Stimulated activated CD8-positive, alpha-beta memory T cell treated with anti-CD3 and anti-CD28 coated beads, Interleukin-2, amount 100 ng/mL, for 1 hour (primary cell): Measurements from ENCODE around the gene DYNC1I1.

Experiments used
- DNase-seq, 2 donors: peaks; one replicate each; pipeline ENCODE4 v3.0.0-alpha.2; 2020; ENCODE audit warnings: low read depth in 2 of 2

The DYNC1I1 gene

DNA sequence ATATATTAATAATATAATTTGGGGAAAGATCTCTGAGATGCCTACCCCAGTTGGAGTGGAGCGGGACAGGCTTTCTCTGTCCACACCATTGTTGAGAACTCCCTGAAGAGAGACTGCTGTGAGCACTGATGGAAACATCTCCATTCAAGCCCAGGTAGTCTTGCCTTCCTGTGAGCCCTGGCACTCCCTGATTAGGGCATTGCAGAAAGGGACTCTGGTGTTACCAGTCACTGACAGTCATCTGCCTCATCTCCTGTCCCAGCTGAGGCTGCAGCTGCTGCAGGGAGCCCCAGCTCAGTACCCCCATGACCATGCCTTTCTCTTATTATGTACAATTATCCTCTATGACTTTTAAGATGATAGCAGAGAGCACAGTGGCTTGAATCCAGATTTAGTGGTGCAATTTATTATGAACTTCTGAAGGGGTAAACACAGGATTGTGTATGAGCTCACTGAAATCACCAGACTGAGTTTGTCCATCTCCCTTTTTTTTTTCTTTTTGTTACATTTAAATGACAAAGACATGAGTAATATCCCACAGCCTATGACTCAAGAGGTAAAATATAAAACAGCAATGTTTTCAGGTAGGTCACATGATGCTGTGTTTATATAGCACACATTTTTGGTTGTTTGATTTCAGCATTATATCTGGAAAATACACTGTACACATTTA is 312.7 kb downstream of the DYNC1I1 start:
- no peak for DNase-seq

DNA sequence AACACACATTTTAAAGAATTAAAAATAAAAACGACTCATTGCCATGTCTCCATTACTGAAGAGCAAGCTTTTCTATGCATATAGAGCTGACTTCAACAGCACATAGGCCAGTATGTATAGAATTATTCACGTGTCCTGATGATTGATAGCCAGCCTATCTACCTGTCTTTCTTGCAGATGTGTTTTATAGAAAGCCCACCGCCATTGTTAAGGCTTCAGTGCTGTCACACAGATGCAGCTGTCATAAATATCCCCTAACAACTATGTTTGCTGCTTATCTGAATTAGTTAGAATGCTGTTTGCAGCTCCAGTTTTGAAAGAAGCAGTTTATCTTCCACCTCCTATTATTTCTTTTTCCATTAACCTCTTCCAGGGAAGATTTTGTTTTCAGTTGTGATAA is 313.6 kb downstream of the DYNC1I1 start:
- no peak for DNase-seq

DNA sequence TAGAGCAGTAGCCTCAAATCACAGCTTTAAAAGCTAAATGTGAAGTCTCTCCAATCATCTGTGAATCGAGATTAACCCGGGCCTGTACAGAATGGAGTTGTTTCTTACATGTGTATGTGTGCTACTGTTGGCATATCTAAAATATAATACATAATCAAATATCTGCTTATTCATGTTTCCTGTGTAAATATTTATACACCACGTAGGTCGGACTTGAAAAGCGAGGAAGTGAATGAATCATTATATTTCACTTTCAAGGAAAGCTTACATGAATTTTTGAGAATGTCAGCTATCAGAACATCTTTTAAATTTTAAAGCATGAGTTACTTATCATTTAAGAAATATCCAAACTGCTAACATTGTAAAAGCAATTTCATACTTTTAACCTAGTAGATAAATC is 316.2 kb downstream of the DYNC1I1 start:
- DNase-seq, result no peak

DNA sequence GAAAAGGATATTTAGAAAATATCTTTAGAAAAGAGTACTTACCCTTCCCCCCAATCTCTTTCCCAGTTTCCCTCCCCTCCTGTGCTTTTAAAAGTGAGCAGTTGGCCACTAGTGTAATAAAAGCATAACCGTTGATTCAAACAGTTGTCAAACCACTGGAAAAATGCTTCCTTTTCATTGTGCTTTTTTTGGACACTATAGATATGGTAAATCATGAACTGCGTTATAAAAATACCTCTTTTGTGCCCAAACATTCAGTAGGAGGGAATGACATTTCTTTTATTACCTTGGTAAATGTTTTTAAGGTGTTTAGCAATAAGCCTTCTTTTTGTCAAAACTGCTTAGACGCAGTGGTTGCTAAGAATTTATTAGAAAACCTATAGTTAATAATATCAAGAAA is 317.2 kb downstream of the DYNC1I1 start:
- no peak for DNase-seq

DNA sequence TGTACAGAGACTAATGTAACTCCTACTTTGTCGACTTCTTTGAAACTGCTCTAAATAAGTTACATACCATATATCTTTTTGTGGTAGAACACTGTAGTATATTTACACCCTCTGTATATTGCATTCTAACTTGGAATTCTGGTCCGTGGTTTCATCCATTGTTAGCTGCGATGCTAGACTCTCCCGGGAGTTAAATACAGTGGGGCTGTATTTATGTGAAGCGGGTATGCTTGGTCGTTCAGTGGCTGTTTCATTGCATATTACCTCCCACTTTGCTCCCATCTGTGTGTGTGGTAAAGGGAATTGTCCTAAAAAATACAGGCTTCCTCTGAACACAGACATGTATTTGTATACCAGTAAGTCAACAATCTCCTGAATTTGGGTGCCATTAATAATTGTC is 318.4 kb downstream of the DYNC1I1 start:
- no peak for DNase-seq

DNA sequence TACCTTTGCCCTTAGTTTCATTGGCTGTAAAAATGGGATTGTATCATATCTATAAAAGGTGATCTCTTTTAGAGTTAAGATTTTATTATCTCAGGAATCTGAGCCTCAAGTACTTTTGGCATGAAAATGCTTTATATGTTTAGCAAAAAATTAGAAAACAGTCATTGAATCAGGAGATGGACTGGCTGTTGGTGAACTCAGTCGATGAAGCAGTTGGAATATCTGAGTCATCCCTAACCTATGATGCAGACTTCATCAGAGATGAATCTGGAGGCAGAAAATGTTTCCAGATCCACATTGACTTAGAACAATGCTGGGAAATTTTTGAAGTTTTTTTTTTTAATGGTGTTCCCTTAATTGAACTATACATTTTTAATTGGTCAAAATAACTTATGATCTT is 321.1 kb downstream of the DYNC1I1 start:
- DNase-seq, result no peak

DNA sequence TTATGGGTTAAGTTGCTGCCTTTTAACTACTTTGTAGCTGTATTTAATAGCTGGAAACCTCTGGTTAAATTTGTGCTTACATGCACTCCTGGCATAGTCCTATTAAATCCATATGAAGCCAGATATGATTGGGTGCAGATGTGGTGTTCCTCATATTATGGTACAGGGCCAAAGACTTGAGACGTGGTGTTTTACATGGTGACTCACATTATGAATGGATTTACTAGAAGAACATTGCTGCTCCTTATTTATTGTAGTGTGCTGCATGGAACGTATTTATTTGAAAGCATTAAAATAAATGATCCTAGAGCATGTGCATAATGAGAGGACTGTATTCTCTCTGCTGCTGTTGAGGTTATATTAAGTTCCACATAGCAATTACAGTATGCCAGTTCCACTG is 325.5 kb downstream of the DYNC1I1 start:
- DNase-seq, result no peak

DNA sequence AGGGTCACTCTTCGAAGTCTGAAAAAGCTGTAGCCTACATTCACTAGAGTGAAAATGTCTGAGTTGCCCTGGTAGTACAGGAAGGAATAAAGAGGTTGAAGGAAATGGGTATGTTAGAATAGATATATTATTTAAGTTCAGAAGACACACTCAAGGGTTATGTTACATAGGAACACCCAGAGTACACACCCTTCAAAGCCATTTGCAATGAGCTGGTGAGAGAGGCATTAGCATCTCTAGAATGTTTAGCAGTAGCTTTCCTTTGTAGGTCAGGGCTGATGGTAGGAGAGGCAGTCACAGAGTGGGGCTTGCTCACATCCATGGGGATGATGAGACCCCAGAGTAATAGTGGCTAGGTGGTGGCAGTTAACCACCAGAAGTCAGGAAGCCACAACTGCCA is 328.4 kb downstream of the DYNC1I1 start:
- DNase-seq, result no peak

DNA sequence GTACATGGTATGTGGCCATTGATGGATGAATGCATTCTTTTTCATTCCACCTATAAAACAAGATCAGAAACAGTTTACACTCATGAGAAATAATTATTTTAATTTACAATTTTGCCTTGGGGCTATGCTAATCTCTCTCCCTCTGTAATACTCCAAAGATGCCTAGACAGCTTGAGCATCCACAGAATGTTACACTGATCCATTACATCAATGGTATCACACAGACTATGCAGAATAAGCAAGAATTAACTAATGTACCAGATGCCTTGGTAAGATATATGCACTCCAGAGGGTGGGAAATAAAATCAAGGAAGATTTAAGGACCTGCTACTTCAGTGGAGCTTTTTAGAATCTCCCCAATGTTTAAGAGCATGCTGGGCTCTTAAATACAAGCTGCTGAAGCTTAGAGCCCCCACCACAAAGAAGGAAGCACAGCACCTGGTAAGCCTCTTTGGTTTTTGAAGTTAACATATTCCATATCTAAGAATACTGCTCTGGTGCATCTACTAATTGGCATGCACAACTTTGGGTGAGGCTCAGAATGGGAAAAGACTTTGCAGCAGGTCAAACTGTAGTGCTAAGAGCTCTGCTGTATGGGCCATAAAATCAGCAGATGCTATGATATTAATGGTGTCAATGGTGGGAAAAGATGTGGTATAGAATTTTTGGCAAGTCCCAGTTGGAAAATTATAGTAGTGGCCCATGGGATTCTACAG is 329.9 kb downstream of the DYNC1I1 start:
- DNase-seq, result no peak

DNA sequence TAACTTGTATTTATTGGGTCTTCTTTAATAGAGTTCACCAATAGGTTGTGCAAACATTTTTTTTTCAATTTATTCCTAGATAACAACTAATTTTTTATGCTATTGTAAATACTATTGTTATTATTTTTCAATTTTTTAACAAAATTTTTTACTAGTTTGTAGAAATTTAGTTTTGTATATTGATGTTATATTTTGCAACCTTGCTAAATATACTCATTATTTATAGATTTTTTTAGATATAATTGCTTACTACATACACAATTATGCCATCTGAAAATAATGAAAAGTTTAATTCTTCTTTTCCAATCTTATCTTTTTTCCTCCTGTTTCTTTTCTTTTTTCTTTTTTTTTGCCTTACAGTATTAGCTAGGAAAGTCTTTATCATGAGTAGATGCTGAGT is 332.6 kb downstream of the DYNC1I1 start:
- DNase-seq, result no peak

DNA sequence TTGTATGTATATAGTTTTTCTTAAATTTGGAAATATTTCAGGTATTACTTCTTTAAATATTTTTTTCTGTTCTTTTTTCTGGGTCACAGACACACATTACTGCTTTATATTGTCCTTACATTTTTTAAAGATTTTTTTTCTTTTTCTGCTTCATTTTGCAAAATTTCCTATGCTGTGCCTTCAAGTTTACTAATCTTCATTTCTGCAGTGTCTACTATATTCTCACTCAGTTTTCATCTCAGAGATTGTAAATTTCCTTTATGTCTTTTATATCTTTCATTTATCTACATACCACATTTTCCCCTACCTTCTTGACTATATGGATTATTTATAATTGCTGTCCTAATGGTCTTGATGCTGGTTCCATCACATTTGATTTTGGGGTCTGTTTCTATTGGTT is 339.1 kb downstream of the DYNC1I1 start:
- no peak for DNase-seq

DNA sequence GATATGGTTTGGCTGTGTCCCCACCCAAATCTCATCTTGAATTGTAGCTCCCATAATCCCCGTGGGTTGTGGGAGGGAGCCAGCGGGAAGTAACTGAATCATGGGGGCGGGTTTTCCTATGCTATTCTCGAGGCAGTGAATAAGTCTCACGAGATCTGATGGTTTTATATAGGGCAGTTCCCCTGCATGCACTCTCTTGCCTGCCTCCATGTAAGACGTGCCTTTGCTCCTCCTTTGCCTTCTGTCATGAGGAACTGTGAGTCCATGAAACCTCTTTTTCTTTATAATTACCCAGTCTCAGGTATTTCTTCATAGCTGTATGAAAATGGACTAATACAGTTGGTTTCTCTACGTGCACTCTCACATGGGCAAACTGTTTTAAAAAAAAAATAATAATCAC is 341.8 kb downstream of the DYNC1I1 start:
- DNase-seq, result no peak

DNA sequence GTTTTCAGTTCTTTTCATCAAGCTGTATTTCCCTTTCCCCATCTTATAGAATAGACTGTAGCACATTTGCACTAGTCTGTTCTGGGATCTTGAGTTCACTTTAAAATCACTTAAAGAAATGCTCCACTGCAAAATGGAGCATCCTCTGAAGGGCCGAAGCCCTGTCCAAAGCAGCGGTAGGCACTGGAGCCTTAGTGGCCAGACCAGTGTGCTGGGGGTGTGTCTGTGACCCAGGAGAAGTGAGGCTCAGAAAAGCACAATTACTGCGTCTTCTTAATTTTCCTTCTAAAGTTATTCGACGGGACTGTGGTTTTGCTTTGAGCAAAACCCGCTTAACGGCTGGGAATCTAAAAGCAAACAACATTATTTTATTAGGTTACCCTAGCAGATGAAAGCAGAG is 343.8 kb downstream of the DYNC1I1 start:
- DNase-seq, result no peak

DNA sequence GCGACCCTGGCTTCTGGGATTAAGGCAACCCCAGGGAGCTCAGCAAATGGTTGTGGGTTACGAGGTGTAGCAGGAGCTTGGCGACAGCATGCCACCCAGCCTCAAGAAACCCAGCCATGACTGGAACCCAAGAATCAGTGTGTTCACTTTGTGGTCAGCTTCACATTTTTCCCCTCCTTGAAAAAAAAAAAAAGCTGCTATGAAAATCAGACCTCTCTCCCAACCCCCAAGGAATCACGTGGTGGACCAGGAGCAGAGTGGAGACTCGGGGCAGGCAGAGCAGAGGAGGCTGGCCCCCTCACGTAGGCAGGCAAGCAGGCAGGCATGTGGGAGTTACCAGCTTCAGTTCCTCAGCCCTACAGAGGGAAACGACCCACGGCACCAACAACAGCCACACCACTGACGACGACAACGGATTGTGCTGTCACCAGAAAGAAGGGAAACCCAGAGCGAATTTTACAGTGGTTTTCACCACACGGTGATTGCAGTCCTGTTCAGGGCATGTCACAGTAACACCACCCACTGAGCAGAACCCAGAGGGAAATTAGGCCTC is 346.2 kb downstream of the DYNC1I1 start:
- DNase-seq, result no peak

DNA sequence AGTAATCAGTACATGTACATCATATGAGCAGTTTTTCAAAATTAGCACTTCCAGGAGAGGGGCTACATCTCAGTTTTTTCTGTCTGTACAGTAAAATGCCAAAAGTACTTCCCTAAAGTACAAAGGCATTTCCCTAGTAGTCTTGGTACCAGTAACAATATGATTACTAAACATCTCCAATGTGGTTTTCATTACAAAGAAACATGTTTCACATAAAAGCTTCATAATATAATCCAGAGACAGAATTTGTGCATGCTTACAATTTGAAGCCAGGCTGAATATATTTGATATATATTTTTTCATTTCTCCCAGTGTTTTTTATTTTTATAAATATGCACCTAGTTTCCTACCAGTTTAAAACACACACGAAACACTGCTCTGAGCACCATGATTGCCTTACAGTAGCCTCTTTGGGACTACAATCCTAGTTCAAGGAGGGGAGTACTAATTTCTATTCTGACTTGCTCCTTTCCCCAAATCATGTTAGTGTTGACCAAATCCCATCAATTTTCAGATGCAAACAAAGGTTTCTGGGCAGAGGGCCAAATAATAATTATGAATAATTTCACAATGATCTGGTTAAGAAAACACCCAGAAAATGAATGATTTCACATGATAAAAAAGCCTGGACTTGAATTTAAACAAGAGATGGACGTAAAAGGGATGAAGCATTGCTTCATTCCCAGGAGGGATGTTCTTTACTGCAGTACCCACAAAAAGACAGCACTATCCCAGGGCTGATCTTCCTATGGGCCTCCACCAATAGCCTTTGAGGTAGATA is 348.3 kb downstream of the DYNC1I1 start:
- no peak for DNase-seq

DNA sequence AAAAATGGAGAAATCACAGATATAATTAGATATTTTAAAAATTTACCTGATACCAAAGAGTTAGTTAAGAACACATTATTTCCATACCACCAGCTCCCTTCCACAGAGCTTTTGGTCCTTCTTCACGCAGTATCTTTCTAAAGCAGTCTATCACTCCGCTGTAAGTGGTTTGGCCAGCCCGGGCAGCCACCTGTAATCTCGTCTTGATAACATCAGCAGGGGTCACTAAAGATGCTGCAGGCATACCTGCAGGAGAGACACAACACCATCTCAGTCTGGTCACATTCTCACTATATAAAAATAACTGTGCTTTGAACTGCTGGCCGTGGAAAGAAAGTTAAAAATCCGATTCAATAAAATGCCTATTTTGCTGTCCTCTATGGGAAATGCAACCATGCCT is 349.4 kb downstream of the DYNC1I1 start:
- DNase-seq, result no peak

DNA sequence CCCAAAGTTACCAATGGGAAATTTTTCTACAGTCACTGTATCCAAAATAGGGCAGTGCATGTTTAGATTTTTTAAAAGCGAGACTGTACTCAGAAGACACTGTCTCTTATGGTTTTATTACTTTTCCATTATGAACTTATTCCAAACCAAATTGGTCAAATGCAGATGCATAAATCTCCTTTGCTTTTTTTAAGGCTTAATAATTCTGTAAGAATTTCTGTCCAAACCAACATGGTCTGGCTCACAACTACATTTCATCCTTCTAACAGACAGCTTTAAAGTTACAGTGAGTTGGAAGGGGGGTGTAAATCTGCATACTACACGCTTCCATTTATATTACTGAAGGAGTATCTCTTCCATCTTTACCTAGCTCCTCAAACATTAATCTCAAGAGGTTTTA is 350.4 kb downstream of the DYNC1I1 start:
- DNase-seq, result no peak

DNA sequence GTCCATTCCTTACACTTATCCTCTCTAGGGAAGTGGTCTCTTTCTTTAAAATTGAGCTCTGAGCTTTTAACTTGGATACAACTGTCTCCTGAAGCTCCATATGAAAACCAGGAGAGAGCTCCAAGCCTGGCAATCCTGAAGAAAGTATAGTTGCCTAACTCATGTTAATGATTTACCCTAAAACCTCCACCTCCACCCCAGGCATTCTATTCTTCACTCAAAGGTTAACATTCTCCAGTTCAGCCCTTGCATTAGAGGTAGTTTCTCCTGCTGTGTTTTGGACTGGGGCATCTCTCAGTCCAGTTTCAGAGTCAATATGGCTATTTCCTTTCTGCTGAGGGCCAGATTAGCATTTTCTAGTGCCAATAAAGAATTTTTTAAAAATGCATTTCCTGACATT is 354.0 kb downstream of the DYNC1I1 start:
- DNase-seq, result no peak

DNA sequence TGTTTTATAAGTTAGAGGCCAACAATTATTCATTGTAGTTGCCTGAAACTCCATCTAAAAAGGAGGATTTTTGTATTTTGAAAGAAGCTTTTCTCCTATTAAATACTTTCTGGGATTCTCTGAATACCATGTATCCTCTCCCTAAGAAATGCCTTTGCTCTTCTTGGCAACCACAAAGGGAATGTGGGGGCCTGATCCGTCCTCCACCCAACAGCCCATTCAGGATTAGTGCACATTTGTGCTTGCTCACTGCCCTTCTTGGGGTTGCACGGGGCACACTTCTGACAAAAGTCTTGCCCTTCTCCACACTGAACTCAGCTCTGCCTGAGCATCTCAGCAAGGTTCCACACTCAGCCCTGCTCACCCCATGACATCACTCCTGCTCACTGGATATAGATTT is 355.4 kb downstream of the DYNC1I1 start:
- no peak for DNase-seq

DNA sequence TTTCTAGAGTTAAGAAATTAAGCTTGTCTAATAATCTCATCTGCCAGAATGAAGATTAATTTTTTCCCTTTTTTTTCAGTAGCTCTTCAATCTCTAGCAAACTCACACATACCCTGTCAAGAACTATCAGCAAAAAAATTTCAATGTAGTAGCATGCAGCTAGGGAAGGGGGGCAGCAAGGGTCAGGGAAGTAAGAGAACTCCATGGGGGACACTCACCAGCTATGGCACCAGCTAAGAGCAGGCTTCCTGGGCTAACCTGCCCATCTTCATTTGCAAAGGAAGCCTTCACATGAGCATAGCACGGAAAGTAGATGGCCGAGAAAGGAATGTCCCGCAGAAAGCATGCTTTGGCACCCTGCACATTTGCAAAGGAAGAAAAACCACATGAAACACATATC is 359.2 kb downstream of the DYNC1I1 start:
- no peak for DNase-seq

DNA sequence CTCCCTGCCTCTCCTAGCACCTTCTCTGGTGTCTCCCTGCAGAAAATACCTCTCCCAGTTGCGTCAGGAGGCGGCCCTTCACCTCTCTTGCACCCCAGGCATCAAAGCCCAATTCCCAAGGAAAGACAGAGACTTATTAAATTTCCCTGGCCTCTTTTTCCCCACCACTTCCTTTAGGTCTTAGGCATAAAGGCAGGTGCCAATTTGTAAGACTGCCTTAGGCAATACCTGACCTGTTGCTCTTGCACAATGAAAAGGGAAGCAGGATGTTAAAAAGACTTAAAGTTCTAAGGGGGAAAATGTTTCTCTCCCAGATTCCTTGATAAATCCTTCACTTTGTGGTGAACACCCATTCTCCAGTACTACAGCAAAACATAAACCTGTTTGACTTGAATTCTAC is 362.9 kb downstream of the DYNC1I1 start:
- DNase-seq, result no peak

DNA sequence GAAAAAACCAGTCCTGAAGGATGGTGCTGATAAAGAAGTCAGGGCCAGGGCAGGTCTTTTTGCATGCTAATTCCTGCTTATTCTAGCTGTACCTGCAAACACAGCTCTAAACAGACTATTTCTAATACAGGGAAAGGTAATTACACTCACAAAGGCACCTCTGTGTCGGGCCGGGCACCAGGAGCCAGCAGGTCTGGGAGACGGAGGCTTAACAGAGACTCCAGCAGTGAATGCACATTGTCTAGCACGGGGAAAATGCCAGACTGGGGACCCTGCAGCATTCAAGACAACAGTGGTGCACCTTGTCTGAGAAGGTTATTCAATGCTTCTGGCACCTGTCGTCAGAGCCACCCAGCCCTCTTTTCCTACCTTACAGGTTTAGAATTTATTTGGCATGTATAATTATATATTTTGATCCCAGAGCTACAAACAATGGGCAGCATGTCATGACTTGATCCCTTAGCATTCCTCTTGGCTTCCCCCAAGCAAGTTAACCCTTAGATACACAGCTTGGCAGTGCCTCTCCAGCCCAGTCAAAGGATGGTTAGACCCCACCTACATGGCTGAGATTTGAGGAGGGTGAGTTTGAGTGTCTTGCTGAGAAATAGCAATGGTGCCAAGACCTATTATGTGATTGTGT is 364.4 kb downstream of the DYNC1I1 start:
- no peak for DNase-seq
